Uterus (tissue), 4 donors: ENCODE data around the gene NEUROD6. TPM values are rescaled to one million over a fixed set of nuclear protein-coding genes. Genes with fewer than 3 reads are reported as not detected.

Experiments
- DNase-seq, 2 donors: peaks; one replicate each; pipeline ENCODE4 v3.0.0-alpha.2; 2019 to 2020
- H3K27ac ChIP-seq, 2 donors: fragments of 200-600 bp; sonication (generic); 1 replicate in 1 of 2; 2 replicates in 1 of 2; pipeline ENCODE4 v1.5.1; 2016 to 2018
- H3K27me3 ChIP-seq, 2 donors: fragments of 200-600 bp; sonication (generic); one replicate each; pipeline ENCODE4 v1.5.1; 2018 to 2019; ENCODE audit warnings: control low read depth in 1 of 2
- H3K36me3 ChIP-seq, 2 donors: fragments of 200-600 bp; sonication (generic); one replicate each; pipeline ENCODE4 v1.5.1; 2019; ENCODE audit warnings: control low read depth in 1 of 2
- H3K4me1 ChIP-seq, 2 donors: fragments of 200-600 bp; sonication (generic); one replicate each; pipeline ENCODE4 v1.5.1; 2018 to 2019; ENCODE audit warnings: control low read depth in 1 of 2
- H3K4me3 ChIP-seq, 2 donors: fragments of 200-600 bp; sonication (generic); 1 replicate in 1 of 2; 2 replicates in 1 of 2; pipeline ENCODE4 v1.5.1; 2018 to 2019; ENCODE audit warnings: mild to moderate bottlenecking in 1 of 2
- H3K9me3 ChIP-seq, 2 donors: fragments of 200-600 bp; sonication (generic); one replicate each; pipeline ENCODE4 v1.5.1; 2019; ENCODE audit warnings: control low read depth in 1 of 2
- CTCF ChIP-seq, 4 experiments: fragments of 200-600 bp in 2 of 4; fragments of 450-650 bp in 2 of 4; sonication (generic) in 2 of 4; IDR thresholded peaks; one replicate each; pipeline ENCODE4 v1.5.1; 2016 to 2019; ENCODE audit warnings: antibody characterized with exemption in 4 of 4, mild to moderate bottlenecking in 2 of 4, moderate library complexity in 1 of 4
- POLR2A ChIP-seq, 2 donors: fragments of 450-650 bp; IDR thresholded peaks; one replicate each; pipeline ENCODE4 v1.6.1; 2016; ENCODE audit warnings: antibody characterized with exemption in 2 of 2, mild to moderate bottlenecking in 1 of 2, moderate library complexity in 1 of 2
- intact Hi-C: fragments of 100-400 bp; cut with DNase I; formaldehyde crosslinking; loops from one replicate; pipeline ENCODE4 v1.15.1; 2023; ENCODE audit warnings: low total_unique reads
- total RNA-seq, 4 donors: library from RNA; depleted of rRNA in 3 of 4; stranded (reverse); fragments of >200 nt in 3 of 4; gene quantifications; one replicate each; pipeline versions ENCODE4 v1.1.0 to v1.2.4, GENCODE V29; 2014 to 2023
- donor health status: DM: yes; HTN: yes; CAD: no.

The NEUROD6 gene
- total RNA-seq, 4 donors from 2014 or later: not detected

GRCh38 chr7:31307972-31308371 lies 32.6 kb downstream of the NEUROD6 start:
- Histone ChIP-seq H3K4me3 (no peak overlapping the region), H3K4me1 (no peaks in the 10 kb centered on the region), H3K36me3 (no peaks in the 10 kb centered on the region), H3K27ac (no peak overlapping the region), H3K9me3 (no peaks in the 10 kb centered on the region), H3K27me3 (no peaks in the 10 kb centered on the region)
- TF ChIP-seq POLR2A (IDR thresholded peaks at IDR 0.05) (no peak), CTCF (IDR thresholded peaks at IDR 0.05) (no peak)
- intact Hi-C loops: no loop called here
- DNase-seq: no peak

- H3K27ac ChIP-seq: no peak overlapping the region
- H3K9me3 ChIP-seq: no peaks in the 10 kb centered on the region
- no peaks in the 10 kb centered on the region for H3K4me1 ChIP-seq
- H3K4me3 ChIP-seq: no peak overlapping the region
- intact Hi-C loops: no loop called here
- H3K27me3 ChIP-seq: no peaks in the 10 kb centered on the region
- DNase-seq: no peak
- no peaks in the 10 kb centered on the region for H3K36me3 ChIP-seq
- TF ChIP-seq CTCF (IDR thresholded peaks at IDR 0.05): no peak
- TF ChIP-seq POLR2A (IDR thresholded peaks at IDR 0.05): no peak
Measured at GRCh38 chr7:31305260-31305659, 35.3 kb downstream of the NEUROD6 start.

- Histone ChIP-seq H3K27me3 (no peaks in the 10 kb centered on the region), H3K4me1 (no peaks in the 10 kb centered on the region), H3K36me3 (no peaks in the 10 kb centered on the region), H3K4me3 (no peak overlapping the region), H3K9me3 (no peaks in the 10 kb centered on the region), H3K27ac (no peak overlapping the region)
- DNase-seq: no peak
- no peak for TF ChIP-seq CTCF (IDR thresholded peaks at IDR 0.05)
- TF ChIP-seq POLR2A (IDR thresholded peaks at IDR 0.05): no peak
- intact Hi-C loops: no loop called here
Measured at GRCh38 chr7:31304446-31304845, 36.1 kb downstream of the NEUROD6 start.

GRCh38 chr7:31302356-31302755 lies 38.2 kb downstream of the NEUROD6 start:
- Histone ChIP-seq H3K4me3 (no peak overlapping the region), H3K27ac (no peak overlapping the region), H3K9me3 (no peaks in the 10 kb centered on the region), H3K36me3 (no peaks in the 10 kb centered on the region), H3K4me1 (no peaks in the 10 kb centered on the region), H3K27me3 (no peaks in the 10 kb centered on the region)
- TF ChIP-seq CTCF (IDR thresholded peaks at IDR 0.05) (no peak), POLR2A (IDR thresholded peaks at IDR 0.05) (no peak)
- DNase-seq: no peak
- intact Hi-C loops: no loop called here

GRCh38 chr7:31299336-31299735 lies 41.2 kb downstream of the NEUROD6 start:
- DNase-seq: no peak
- TF ChIP-seq CTCF (IDR thresholded peaks at IDR 0.05) (no peak), POLR2A (IDR thresholded peaks at IDR 0.05) (no peak)
- no peaks in the 10 kb centered on the region for H3K27me3 ChIP-seq

More at GRCh38 chr7:31299336-31299735, 41.2 kb downstream of the NEUROD6 start:
- H3K36me3 ChIP-seq: no peaks in the 10 kb centered on the region
- H3K4me3 ChIP-seq: no peak overlapping the region
- no peaks in the 10 kb centered on the region for H3K4me1 ChIP-seq
- no peak overlapping the region for H3K27ac ChIP-seq
- H3K9me3 ChIP-seq: no peaks in the 10 kb centered on the region
- intact Hi-C loops: no loop called here
